ENCODE data around the gene SGK2. TPM values are rescaled to one million over a fixed set of nuclear protein-coding genes. Genes with fewer than 3 reads are reported as not detected.

The SGK2 gene
- total and polyA plus RNA-seq, 4 donors, result 2.7 to 5.0 (median 3.1) TPM

GRCh38 chr20:43539975-43540672 is 18.7 kb upstream of the SGK2 start:
- DNase-seq (no peak), ATAC-seq (ENCODE audit: low FRiP score) (no peak)
- H3K27me3 ChIP-seq (ENCODE audit: control insufficient read depth in 1 of 2, insufficient read depth in 2 of 2, low read length in 1 of 2), result no peaks in the 10 kb centered on the region
- 86 to 89% methylated on average over 17 of the region's 17 CpGs for WGBS, 2 donors
- H3K4me1 ChIP-seq (ENCODE audit: control insufficient read depth in 1 of 2, insufficient read depth in 2 of 2, low read length in 2 of 2), result no peaks in the 10 kb centered on the region
- no peaks in the 10 kb centered on the region for H3K9me3 ChIP-seq (ENCODE audit: control insufficient read depth, low read length)
- no peak overlapping the region for H3K4me3 ChIP-seq (ENCODE audit: low read length in 2 of 2)
- H3K27ac ChIP-seq (ENCODE audit: low read depth in 1 of 2, low read length in 2 of 2), result no peak overlapping the region
- intact Hi-C loops (cut with DNase I), result loop anchor here (2.0 to 5.0 kb wide), 2 partner anchors 51 to 542 kb away; partner anchors contain the start of gene IFT52 (in 1 of the 2)
- H3K36me3 ChIP-seq (ENCODE audit: control insufficient read depth in 1 of 2, insufficient read depth in 2 of 2, low read length in 1 of 2), result no peaks in the 10 kb centered on the region

- Histone ChIP-seq H3K4me1 (ENCODE audit: control insufficient read depth in 1 of 2, insufficient read depth in 2 of 2, low read length in 2 of 2) (no peaks in the 10 kb centered on the region), H3K9me3 (ENCODE audit: control insufficient read depth, low read length) (no peaks in the 10 kb centered on the region), H3K4me3 (ENCODE audit: low read length in 2 of 2) (no peak overlapping the region), H3K27ac (ENCODE audit: low read depth in 1 of 2, low read length in 2 of 2) (no peak overlapping the region), H3K27me3 (ENCODE audit: control insufficient read depth in 1 of 2, insufficient read depth in 2 of 2, low read length in 1 of 2) (no peaks in the 10 kb centered on the region), H3K36me3 (ENCODE audit: control insufficient read depth in 1 of 2, insufficient read depth in 2 of 2, low read length in 1 of 2) (no peaks in the 10 kb centered on the region)
- intact Hi-C loops (cut with DNase I), result no loop called here
- no peak for ATAC-seq (ENCODE audit: low FRiP score)
- 92 to 94% methylated on average over 7 of the region's 7 CpGs for WGBS, 2 donors
- DNase-seq, result no peak
These were observed 18.2 kb upstream of the SGK2 start for GRCh38 chr20:43540673-43541060.

- DNase-seq (no peak), ATAC-seq (ENCODE audit: low FRiP score) (no peak)
- H3K4me1 ChIP-seq (ENCODE audit: control insufficient read depth in 1 of 2, insufficient read depth in 2 of 2, low read length in 2 of 2), result no peaks in the 10 kb centered on the region
- no peaks in the 10 kb centered on the region for H3K27me3 ChIP-seq (ENCODE audit: control insufficient read depth in 1 of 2, insufficient read depth in 2 of 2, low read length in 1 of 2)
- intact Hi-C loops (cut with DNase I), result no loop called here
- WGBS, 2 donors, result 62 to 70% methylated on average over 2 of the region's 2 CpGs
- H3K27ac ChIP-seq (ENCODE audit: low read depth in 1 of 2, low read length in 2 of 2), result no peak overlapping the region
- H3K4me3 ChIP-seq (ENCODE audit: low read length in 2 of 2), result no peak overlapping the region
- H3K9me3 ChIP-seq (ENCODE audit: control insufficient read depth, low read length), result no peaks in the 10 kb centered on the region
- H3K36me3 ChIP-seq (ENCODE audit: control insufficient read depth in 1 of 2, insufficient read depth in 2 of 2, low read length in 1 of 2), result peaks cover 0 to 2% of the 10 kb centered on the region in 2 donors
These were observed 17.6 kb upstream of the SGK2 start for GRCh38 chr20:43541214-43541613.

GRCh38 chr20:43542161-43542560 is 16.7 kb upstream of the SGK2 start:
- Histone ChIP-seq H3K36me3 (ENCODE audit: control insufficient read depth in 1 of 2, insufficient read depth in 2 of 2, low read length in 1 of 2) (peaks cover 0 to 2% of the 10 kb centered on the region in 2 donors), H3K4me3 (ENCODE audit: low read length in 2 of 2) (no peak overlapping the region), H3K27ac (ENCODE audit: low read depth in 1 of 2, low read length in 2 of 2) (no peak overlapping the region), H3K27me3 (ENCODE audit: control insufficient read depth in 1 of 2, insufficient read depth in 2 of 2, low read length in 1 of 2) (no peaks in the 10 kb centered on the region), H3K4me1 (ENCODE audit: control insufficient read depth in 1 of 2, insufficient read depth in 2 of 2, low read length in 2 of 2) (no peaks in the 10 kb centered on the region), H3K9me3 (ENCODE audit: control insufficient read depth, low read length) (no peaks in the 10 kb centered on the region)
- ATAC-seq (ENCODE audit: low FRiP score) (no peak), DNase-seq (no peak)
- 79 to 81% methylated on average over 5 of the region's 5 CpGs for WGBS, 2 donors
- intact Hi-C loops (cut with DNase I), result no loop called here

- DNase-seq, result no peak
- no peak for ATAC-seq (ENCODE audit: low FRiP score)
- no peak overlapping the region for H3K4me3 ChIP-seq (ENCODE audit: low read length in 2 of 2)
- H3K27ac ChIP-seq (ENCODE audit: low read depth in 1 of 2, low read length in 2 of 2), result no peak overlapping the region
- peaks cover 0 to 2% of the 10 kb centered on the region in 2 donors for H3K36me3 ChIP-seq (ENCODE audit: control insufficient read depth in 1 of 2, insufficient read depth in 2 of 2, low read length in 1 of 2)
- no peaks in the 10 kb centered on the region for H3K4me1 ChIP-seq (ENCODE audit: control insufficient read depth in 1 of 2, insufficient read depth in 2 of 2, low read length in 2 of 2)
- no peaks in the 10 kb centered on the region for H3K27me3 ChIP-seq (ENCODE audit: control insufficient read depth in 1 of 2, insufficient read depth in 2 of 2, low read length in 1 of 2)
- intact Hi-C loops (cut with DNase I), result no loop called here
- 80% methylated on average over 4 of the region's 4 CpGs for WGBS, 2 donors
- no peaks in the 10 kb centered on the region for H3K9me3 ChIP-seq (ENCODE audit: control insufficient read depth, low read length)
These were observed 16.2 kb upstream of the SGK2 start for GRCh38 chr20:43542674-43543073.

GRCh38 chr20:43543138-43543537 is 15.7 kb upstream of the SGK2 start:
- Histone ChIP-seq H3K27me3 (ENCODE audit: control insufficient read depth in 1 of 2, insufficient read depth in 2 of 2, low read length in 1 of 2) (no peaks in the 10 kb centered on the region), H3K36me3 (ENCODE audit: control insufficient read depth in 1 of 2, insufficient read depth in 2 of 2, low read length in 1 of 2) (peaks cover 0 to 2% of the 10 kb centered on the region in 2 donors), H3K9me3 (ENCODE audit: control insufficient read depth, low read length) (no peaks in the 10 kb centered on the region), H3K4me3 (ENCODE audit: low read length in 2 of 2) (no peak overlapping the region), H3K27ac (ENCODE audit: low read depth in 1 of 2, low read length in 2 of 2) (no peak overlapping the region), H3K4me1 (ENCODE audit: control insufficient read depth in 1 of 2, insufficient read depth in 2 of 2, low read length in 2 of 2) (no peaks in the 10 kb centered on the region)
- intact Hi-C loops (cut with DNase I), result no loop called here
- no peak for ATAC-seq (ENCODE audit: low FRiP score)
- DNase-seq, result no peak
- WGBS, 2 donors, result 87 to 89% methylated on average over 5 of the region's 5 CpGs

GRCh38 chr20:43544501-43544900 is 14.3 kb upstream of the SGK2 start:
- no peaks in the 10 kb centered on the region for H3K9me3 ChIP-seq (ENCODE audit: control insufficient read depth, low read length)
- DNase-seq, result peak in 1 of 2 donors; percentile 44
- no peak overlapping the region for H3K27ac ChIP-seq (ENCODE audit: low read depth in 1 of 2, low read length in 2 of 2)
- 89 to 91% methylated on average over 9 of the region's 9 CpGs for WGBS, 2 donors
- intact Hi-C loops (cut with DNase I), result no loop called here
- H3K36me3 ChIP-seq (ENCODE audit: control insufficient read depth in 1 of 2, insufficient read depth in 2 of 2, low read length in 1 of 2), result peaks cover 0 to 2% of the 10 kb centered on the region in 2 donors
- H3K4me3 ChIP-seq (ENCODE audit: low read length in 2 of 2), result no peak overlapping the region
- H3K4me1 ChIP-seq (ENCODE audit: control insufficient read depth in 1 of 2, insufficient read depth in 2 of 2, low read length in 2 of 2), result no peaks in the 10 kb centered on the region
- H3K27me3 ChIP-seq (ENCODE audit: control insufficient read depth in 1 of 2, insufficient read depth in 2 of 2, low read length in 1 of 2), result no peaks in the 10 kb centered on the region
- no peak for ATAC-seq (ENCODE audit: low FRiP score)

GRCh38 chr20:43545837-43546578 is 12.8 kb upstream of the SGK2 start:
- ATAC-seq (ENCODE audit: low FRiP score) (no peak), DNase-seq (peak in 1 of 2 donors; percentile 17)
- no peak overlapping the region for H3K4me3 ChIP-seq (ENCODE audit: low read length in 2 of 2)
- no peaks in the 10 kb centered on the region for H3K27me3 ChIP-seq (ENCODE audit: control insufficient read depth in 1 of 2, insufficient read depth in 2 of 2, low read length in 1 of 2)
- intact Hi-C loops (cut with DNase I), result no loop called here
- no peaks in the 10 kb centered on the region for H3K4me1 ChIP-seq (ENCODE audit: control insufficient read depth in 1 of 2, insufficient read depth in 2 of 2, low read length in 2 of 2)
- peaks cover 0 to 2% of the 10 kb centered on the region in 2 donors for H3K36me3 ChIP-seq (ENCODE audit: control insufficient read depth in 1 of 2, insufficient read depth in 2 of 2, low read length in 1 of 2)
- no peak overlapping the region for H3K27ac ChIP-seq (ENCODE audit: low read depth in 1 of 2, low read length in 2 of 2)
- 86 to 93% methylated on average over 4 of the region's 4 CpGs for WGBS, 2 donors
- no peaks in the 10 kb centered on the region for H3K9me3 ChIP-seq (ENCODE audit: control insufficient read depth, low read length)
